HS-27A (cell line): ENCODE results near the gene CTDP1.

Source experiments
- DNase-seq: peaks from one replicate; pipeline ENCODE4 v3.0.0-alpha.2; 2012; ENCODE audit warnings: low read depth, missing footprints

CTDP1 gene

GRCh38 chr18:79644666-79645057 lies 34.9 kb upstream of the CTDP1 start:
- DNase-seq: no peak

GRCh38 chr18:79645291-79645983 lies 34.2 kb upstream of the CTDP1 start:
- no peak for DNase-seq

GRCh38 chr18:79647307-79647706 lies 32.3 kb upstream of the CTDP1 start:
- no peak for DNase-seq

GRCh38 chr18:79650959-79651358 lies 28.6 kb upstream of the CTDP1 start:
- DNase-seq: no peak

- no peak for DNase-seq
These were observed 22.1 kb upstream of the CTDP1 start for GRCh38 chr18:79657342-79657996.

- DNase-seq: no peak
These were observed 21.2 kb upstream of the CTDP1 start for GRCh38 chr18:79658366-79658765.

GRCh38 chr18:79659733-79660132 lies 19.9 kb upstream of the CTDP1 start:
- DNase-seq: no peak

- no peak for DNase-seq
These were observed 17.6 kb upstream of the CTDP1 start for GRCh38 chr18:79662034-79662433.

- DNase-seq: no peak
These were observed 17.2 kb upstream of the CTDP1 start for GRCh38 chr18:79662439-79662838.

- DNase-seq: no peak
These were observed 15.0 kb upstream of the CTDP1 start for GRCh38 chr18:79664525-79665125.

- no peak for DNase-seq
These were observed 11.4 kb upstream of the CTDP1 start for GRCh38 chr18:79668203-79668602.

GRCh38 chr18:79672490-79673276 lies 6.9 kb upstream of the CTDP1 start:
- no peak for DNase-seq

GRCh38 chr18:79677221-79677620 lies 2.4 kb upstream of the CTDP1 start:
- DNase-seq: no peak

- no peak for DNase-seq
These were observed 1.8 kb upstream of the CTDP1 start for GRCh38 chr18:79677840-79678239.

- DNase-seq: peak; percentile 87
These were observed 695 bp upstream of the CTDP1 start for GRCh38 chr18:79678665-79679551.

GRCh38 chr18:79680100-79680879 lies 687 bp downstream of the CTDP1 start:
- no peak for DNase-seq

GRCh38 chr18:79680891-79681339 lies 1.3 kb downstream of the CTDP1 start:
- no peak for DNase-seq

- DNase-seq: no peak
These were observed 2.1 kb downstream of the CTDP1 start for GRCh38 chr18:79681484-79682387.

GRCh38 chr18:79682481-79682880 lies 2.9 kb downstream of the CTDP1 start:
- DNase-seq: no peak
